NT2/D1 (cell line): ENCODE measurements around the gene TOR1B.

Experiments used
- SUZ12 ChIP-seq: IDR thresholded peaks from 2 replicates; pipeline ENCODE4 v1.6.1; 2011; ENCODE audit not compliant: insufficient read length, insufficient read depth; ENCODE audit errors: extremely low read depth
- YY1 ChIP-seq: IDR thresholded peaks from 2 replicates; pipeline ENCODE4 v1.6.1; 2011; ENCODE audit not compliant: insufficient read length, insufficient read depth

- TF ChIP-seq YY1: no peak
- no peak for TF ChIP-seq SUZ12
These were observed 26.4 kb upstream of the TOR1B start for GRCh38 chr9:129776566-129776937.
